GM23338 (cell line): ENCODE data around the gene RAB5B.

ENCODE experiments used
- CREB1 ChIP-seq: fragments of 250-450 bp; sonication (Bioruptor Pico); IDR thresholded peaks from 2 replicates; pipeline ENCODE4 v1.5.0; 2020; ENCODE audit warnings: low read depth, mild to moderate bottlenecking, moderate library complexity
- CTCF ChIP-seq, 2 experiments: fragments of 200-600 bp in 1 of 2; sonication (generic) in 1 of 2; conservative IDR thresholded peaks; 2 replicates each; pipeline versions ENCODE4 v1.5.1 to v1.6.1; 2016 to 2017; ENCODE audit warnings: antibody characterized with exemption in 2 of 2, low read depth in 2 of 2, mild to moderate bottlenecking in 2 of 2, moderate library complexity in 1 of 2
- ETS1 ChIP-seq: IDR thresholded peaks from 2 replicates; pipeline ENCODE4 v1.6.1; 2016; ENCODE audit warnings: antibody characterized with exemption
- EZH2 ChIP-seq: fragments of 200-600 bp; sonication (generic); IDR thresholded peaks from one replicate; pipeline ENCODE4 v1.8.0; 2017; ENCODE audit warnings: antibody characterized with exemption, mild to moderate bottlenecking, low read depth; ENCODE audit not compliant: unreplicated experiment
- EZH2phosphoT487 ChIP-seq: fragments of 200-600 bp; sonication (generic); IDR thresholded peaks from one replicate; pipeline ENCODE4 v1.8.1; 2018; ENCODE audit warnings: antibody characterized with exemption; ENCODE audit not compliant: unreplicated experiment
- JUNB ChIP-seq: IDR thresholded peaks from one replicate; pipeline ENCODE4 v1.6.1; 2016; ENCODE audit warnings: antibody characterized with exemption; ENCODE audit not compliant: unreplicated experiment
- POLR2AphosphoS5 ChIP-seq: IDR thresholded peaks from 2 replicates; pipeline ENCODE4 v1.6.1; 2016; ENCODE audit warnings: antibody characterized with exemption, low read depth
- REST ChIP-seq: IDR thresholded peaks from one replicate; pipeline ENCODE4 v1.6.1; 2018; ENCODE audit warnings: antibody characterized with exemption; ENCODE audit not compliant: unreplicated experiment

- no peak for TF ChIP-seq CTCF (conservative IDR thresholded peaks at IDR 0.05; ENCODE audit: low read depth in 2 of 2)
- TF ChIP-seq EZH2 = no peak
- TF ChIP-seq REST = no peak
- TF ChIP-seq EZH2phosphoT487 = no peak
- TF ChIP-seq POLR2AphosphoS5 = no peak
- no peak for TF ChIP-seq CREB1 (CRISPR knock-in tag)
- no peak for TF ChIP-seq ETS1
- TF ChIP-seq JUNB = no peak
Measured at GRCh38 chr12:56021889-56022497, 48.1 kb downstream of the RAB5B start.
